OCI-LY1 (cell line): ENCODE data around the gene YIF1B.

Experiments
- H2AFZ ChIP-seq: fragments of 200-600 bp; sonication (generic), shearing (Covaris generic); 2 replicates; pipeline ENCODE4 v1.6.0; 2014; ENCODE audit warnings: antibody characterized with exemption, mild to moderate bottlenecking, low read length
- H3F3A ChIP-seq: fragments of 200-600 bp; sonication (generic), shearing (Covaris generic); 2 replicates; pipeline ENCODE4 v1.6.0; 2014; ENCODE audit warnings: mild to moderate bottlenecking, antibody characterized with exemption, low read length, moderate library complexity; ENCODE audit not compliant: insufficient read depth
- H3K27ac ChIP-seq: fragments of 200-600 bp; sonication (generic); 2 replicates; pipeline ENCODE4 v1.5.1; 2014; ENCODE audit warnings: low read length, mixed run types, mild to moderate bottlenecking, low read depth; ENCODE audit not compliant: poor library complexity, severe bottlenecking
- H3K27me3 ChIP-seq: fragments of 200-600 bp; sonication (generic); 2 replicates; pipeline ENCODE4 v1.6.0; 2014; ENCODE audit warnings: antibody characterized with exemption, mild to moderate bottlenecking, low read length, moderate library complexity; ENCODE audit not compliant: insufficient read depth
- H3K36me3 ChIP-seq: fragments of 200-600 bp; sonication (generic); 2 replicates; pipeline ENCODE4 v1.6.1; 2014; ENCODE audit warnings: mild to moderate bottlenecking, antibody characterized with exemption, low read length, moderate library complexity, mixed read lengths; ENCODE audit not compliant: insufficient read depth
- H3K4me1 ChIP-seq: fragments of 200-600 bp; sonication (generic); 2 replicates; pipeline ENCODE4 v1.5.1; 2014; ENCODE audit warnings: mild to moderate bottlenecking, low read length, moderate library complexity; ENCODE audit not compliant: insufficient read depth, severe bottlenecking
- H3K4me2 ChIP-seq: fragments of 200-600 bp; sonication (generic), shearing (Covaris generic); 2 replicates; pipeline ENCODE4 v1.6.1; 2014; ENCODE audit warnings: low read length
- H3K4me3 ChIP-seq: fragments of 200-600 bp; sonication (generic); 2 replicates; pipeline ENCODE4 v1.5.1; 2014; ENCODE audit warnings: low read length, low read depth, mild to moderate bottlenecking, mixed read lengths; ENCODE audit not compliant: poor library complexity, severe bottlenecking
- H3K79me2 ChIP-seq: fragments of 200-600 bp; shearing (Covaris generic); 2 replicates; pipeline ENCODE4 v1.6.1; 2016; ENCODE audit warnings: mixed run types, low read length, mixed read lengths; ENCODE audit not compliant: insufficient read depth
- H3K9ac ChIP-seq: fragments of 200-600 bp; sonication (generic), shearing (Covaris generic); 2 replicates; pipeline ENCODE4 v1.6.1; 2014; ENCODE audit warnings: mild to moderate bottlenecking, low read length, mixed read lengths
- H3K9me2 ChIP-seq: fragments of 200-600 bp; sonication (generic), shearing (Covaris generic); 2 replicates; pipeline ENCODE4 v1.6.1; 2014; ENCODE audit warnings: low read depth, mild to moderate bottlenecking, low read length, mixed read lengths
- H3K9me3 ChIP-seq: fragments of 200-600 bp; shearing (Covaris generic); 2 replicates; pipeline ENCODE4 v1.6.1; 2014; ENCODE audit warnings: low read length, mixed read lengths
- H4K20me1 ChIP-seq: fragments of 200-600 bp; sonication (generic), shearing (Covaris generic); 2 replicates; pipeline ENCODE4 v1.6.0; 2016; ENCODE audit warnings: mild to moderate bottlenecking, low read length; ENCODE audit not compliant: insufficient read depth
- CTCF ChIP-seq: fragments of 200-600 bp; sonication (generic), shearing (Covaris generic); IDR thresholded peaks from 2 replicates; pipeline ENCODE4 v1.5.1; 2017; ENCODE audit warnings: mild to moderate bottlenecking, antibody characterized with exemption, low read length, moderate library complexity, mixed read lengths
- EZH2 ChIP-seq: fragments of 200-600 bp; sonication (generic), shearing (Covaris generic); IDR thresholded peaks from 2 replicates; pipeline ENCODE4 v1.8.0; 2017; ENCODE audit warnings: borderline replicate concordance, mixed run types, mild to moderate bottlenecking, antibody characterized with exemption, low read length, moderate library complexity, mixed read lengths

Gene YIF1B

DNA sequence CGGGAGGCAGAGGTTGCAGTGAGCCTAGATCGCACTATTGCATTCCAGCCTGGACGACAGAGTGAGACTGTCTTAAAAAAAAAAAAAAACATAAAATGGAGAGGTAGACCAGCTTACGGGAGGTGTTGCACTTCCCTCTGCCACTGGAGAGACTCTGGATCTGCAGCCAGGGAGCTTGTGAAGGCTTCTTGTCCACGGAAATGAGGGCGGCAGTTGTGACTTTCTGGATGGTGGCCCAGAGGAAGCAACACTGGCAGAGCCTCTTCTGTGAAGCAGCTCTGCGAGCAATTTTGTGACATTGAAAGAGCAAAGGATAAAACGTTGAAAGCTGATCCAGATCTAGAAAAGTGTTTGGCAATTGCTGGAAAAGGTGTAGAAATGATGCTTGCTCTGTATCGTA, 41.0 kb downstream of the YIF1B start:
- H4K20me1 ChIP-seq = no peaks in the 10 kb centered on the region
- H3F3A ChIP-seq = no peaks in the 10 kb centered on the region
- H3K4me3 ChIP-seq = no peak overlapping the region
- no peaks in the 10 kb centered on the region for H3K9me2 ChIP-seq
- no peaks in the 10 kb centered on the region for H3K9me3 ChIP-seq
- TF ChIP-seq CTCF (no peak), EZH2 (no peak)
- H3K4me1 ChIP-seq = peaks cover 22% of the 10 kb centered on the region
- H2AFZ ChIP-seq = no peak overlapping the region
- peaks cover 3% of the 10 kb centered on the region; the same call in 1 of the 2 replicates for H3K36me3 ChIP-seq
- no peak overlapping the region for H3K9ac ChIP-seq
- H3K4me2 ChIP-seq = no peak overlapping the region
- H3K27ac ChIP-seq = no peak overlapping the region
- no peaks in the 10 kb centered on the region for H3K27me3 ChIP-seq
- H3K79me2 ChIP-seq = peaks cover 49% of the 10 kb centered on the region

DNA sequence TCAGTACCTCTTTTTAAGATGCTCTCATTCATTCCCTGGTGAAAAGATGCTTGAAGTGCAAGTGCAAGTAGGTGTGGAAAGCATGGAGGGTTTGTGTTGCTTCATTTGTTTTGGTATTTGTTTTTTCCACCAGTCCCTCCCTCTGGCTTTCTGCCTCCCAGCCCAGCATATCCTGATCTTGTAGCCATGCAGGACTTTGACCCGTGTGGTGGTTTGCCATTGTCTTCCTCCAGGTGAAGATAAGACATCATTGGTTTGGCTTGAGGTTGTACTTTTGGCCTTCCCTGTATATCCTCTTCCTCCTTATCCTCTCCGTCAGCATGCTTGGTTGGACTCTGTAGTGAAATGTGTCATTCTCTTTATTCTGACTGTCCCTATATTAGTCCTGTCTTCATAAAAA, 42.2 kb downstream of the YIF1B start:
- H3K9ac ChIP-seq = no peak overlapping the region
- H3K9me3 ChIP-seq = no peaks in the 10 kb centered on the region
- H3K4me1 ChIP-seq = peaks cover 31% of the 10 kb centered on the region
- H3K27me3 ChIP-seq = no peaks in the 10 kb centered on the region
- no peaks in the 10 kb centered on the region for H3K9me2 ChIP-seq
- peaks cover 49% of the 10 kb centered on the region for H3K79me2 ChIP-seq
- TF ChIP-seq EZH2 = no peak
- no peak for TF ChIP-seq CTCF
- no peaks in the 10 kb centered on the region for H4K20me1 ChIP-seq
- peaks cover 3% of the 10 kb centered on the region; the same call in 1 of the 2 replicates for H3K36me3 ChIP-seq
- no peak overlapping the region for H3K4me3 ChIP-seq
- no peaks in the 10 kb centered on the region for H3F3A ChIP-seq
- no peak overlapping the region for H2AFZ ChIP-seq
- H3K4me2 ChIP-seq = no peak overlapping the region
- H3K27ac ChIP-seq = no peak overlapping the region

- Histone ChIP-seq H3F3A (no peaks in the 10 kb centered on the region), H4K20me1 (no peaks in the 10 kb centered on the region), H3K27ac (peak overlapping the region; percentile 61), H3K4me2 (no peak overlapping the region; the same call in 1 of the 2 replicates), H3K27me3 (no peaks in the 10 kb centered on the region), H3K36me3 (peaks cover 3% of the 10 kb centered on the region; the same call in 1 of the 2 replicates), H3K9me2 (no peaks in the 10 kb centered on the region), H2AFZ (no peak overlapping the region), H3K4me1 (peaks cover 60% of the 10 kb centered on the region), H3K79me2 (peaks cover 41% of the 10 kb centered on the region), H3K4me3 (no peak overlapping the region), H3K9ac (no peak overlapping the region; the same call in 1 of the 2 replicates), H3K9me3 (no peaks in the 10 kb centered on the region)
- TF ChIP-seq CTCF (no peak), EZH2 (no peak)
Measured at GRCh38 chr19:38270587-38271167, 45.1 kb downstream of the YIF1B start.
